Measurements from ENCODE around the gene SCG3. TPM values are rescaled to one million over a fixed set of nuclear protein-coding genes. Genes with fewer than 3 reads are reported as not detected.

The SCG3 gene
- total RNA-seq, result not detected in 2 replicates

GRCh38 chr15:51681303-51681963 is at the start of gene SCG3:
SCG3 (plus strand) TSS chr15:51681503; CDS start chr15:51681756, 253 bp downstream.

GRCh38 chr15:51737522-51738305 is 56.4 kb downstream of the SCG3 start, which contains the start of gene LYSMD2:
LYSMD2 (minus strand) TSS chr15:51737655; CDS start chr15:51737622, 33 bp downstream.

GRCh38 chr15:51750792-51751696 is 69.7 kb downstream of the SCG3 start, which contains the start of gene TMOD2:
TMOD2 (plus strand) TSS chr15:51751597; CDS start chr15:51766442, 14,845 bp downstream.

Other genes with a start within 250 kb of the SCG3 start
- 13.3 and 16.2 TPM in 2 replicates for gene DMXL2, start 58.7 kb upstream of the SCG3 start, total RNA-seq
- gene LYSMD2, start 56.2 kb downstream of the SCG3 start, total RNA-seq, result 4.1 and 8.0 TPM in 2 replicates
- 2.7 and 9.3 TPM in 2 replicates for gene TMOD2, start 70.1 kb downstream of the SCG3 start, total RNA-seq
- 89.6 and 99.5 TPM in 2 replicates for gene TMOD3, start 148.2 kb downstream of the SCG3 start, total RNA-seq